Measurements from ENCODE around the gene NBPF12.
"Not testable (repeated sequence)": the region's sequence is repeated elsewhere in the genome, so short reads cannot be mapped to it uniquely, and the experiment has no call there.

NBPF12 gene

DNA sequence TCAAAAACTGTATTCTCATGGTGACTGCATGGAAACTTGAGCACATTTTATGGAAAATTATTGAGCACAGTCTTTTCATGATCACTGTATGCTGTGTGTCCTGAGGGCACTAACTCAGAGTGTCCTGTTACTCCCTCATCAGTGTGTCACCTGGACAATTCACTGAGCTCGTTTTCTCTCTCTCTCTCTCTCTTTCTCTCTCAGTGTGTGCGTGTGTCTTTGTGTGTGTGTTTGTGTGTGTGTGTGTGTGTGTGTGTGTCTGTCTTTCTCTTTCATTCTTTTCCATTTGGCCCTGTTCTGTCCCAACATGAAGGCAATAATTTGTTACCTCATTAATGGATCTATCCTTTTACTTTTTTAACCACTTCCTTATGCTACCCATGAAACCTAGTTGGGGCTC lies 49.4 kb downstream of the NBPF12 start:
- DNase-seq: not testable (repeated sequence)

DNA sequence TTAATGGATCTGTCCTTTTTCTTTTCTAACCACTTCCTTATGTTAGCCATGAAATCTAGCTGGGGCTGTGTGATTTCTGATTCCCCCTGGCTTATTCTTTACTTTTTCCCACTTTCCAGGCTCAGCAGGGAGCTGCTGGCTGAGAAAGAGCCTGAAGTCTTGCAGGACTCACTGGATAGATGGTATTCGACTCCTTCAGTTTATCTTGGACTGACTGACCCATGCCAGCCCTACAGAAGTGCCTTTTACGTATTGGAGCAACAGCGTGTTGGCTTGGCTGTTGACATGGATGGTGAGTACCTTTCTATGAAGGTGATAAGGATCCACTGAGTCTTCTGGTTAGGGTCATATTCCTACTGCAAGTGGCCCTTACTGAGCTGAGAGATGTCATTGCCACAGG lies 51.3 kb downstream of the NBPF12 start:
- DNase-seq: not testable (repeated sequence)

DNA sequence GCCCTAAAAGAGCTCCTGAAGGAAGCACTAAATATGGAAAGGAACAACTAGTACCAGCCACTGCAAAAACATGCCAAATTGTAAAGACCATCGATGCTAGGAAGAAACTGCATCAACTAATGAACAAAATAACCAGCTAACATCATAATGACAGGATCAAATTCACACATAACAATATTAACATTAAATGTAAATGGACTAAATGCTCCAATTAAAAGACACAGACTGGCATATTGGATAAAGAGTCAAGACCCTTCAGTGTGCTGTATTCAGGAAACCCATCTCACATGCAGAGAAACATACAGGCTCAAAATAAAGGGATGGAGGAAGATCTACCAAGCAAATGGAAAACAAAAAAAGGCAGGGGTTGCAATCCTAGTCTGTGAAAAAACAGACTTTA lies 70.4 kb downstream of the NBPF12 start:
- DNase-seq: not testable (repeated sequence)

DNA sequence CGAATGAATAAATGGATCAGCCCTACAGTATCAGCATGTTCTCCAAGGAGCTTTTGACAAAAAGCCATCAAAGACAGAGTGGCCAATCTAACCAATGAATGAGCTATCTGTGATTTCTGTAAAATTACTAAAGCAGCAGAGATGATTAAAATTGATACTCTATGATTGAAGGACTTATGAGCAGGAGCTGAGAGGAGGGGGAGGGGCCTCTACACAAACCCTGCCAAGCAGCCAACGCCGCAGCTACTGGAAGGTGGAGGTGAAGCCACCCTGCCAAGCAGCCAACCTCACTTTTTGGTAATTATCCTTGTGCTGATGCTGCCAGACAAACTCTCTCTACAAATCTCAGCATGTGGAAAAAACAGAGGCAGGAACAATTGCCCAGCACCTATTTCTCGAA lies 88.9 kb downstream of the NBPF12 start:
- not testable (repeated sequence) for DNase-seq

DNA sequence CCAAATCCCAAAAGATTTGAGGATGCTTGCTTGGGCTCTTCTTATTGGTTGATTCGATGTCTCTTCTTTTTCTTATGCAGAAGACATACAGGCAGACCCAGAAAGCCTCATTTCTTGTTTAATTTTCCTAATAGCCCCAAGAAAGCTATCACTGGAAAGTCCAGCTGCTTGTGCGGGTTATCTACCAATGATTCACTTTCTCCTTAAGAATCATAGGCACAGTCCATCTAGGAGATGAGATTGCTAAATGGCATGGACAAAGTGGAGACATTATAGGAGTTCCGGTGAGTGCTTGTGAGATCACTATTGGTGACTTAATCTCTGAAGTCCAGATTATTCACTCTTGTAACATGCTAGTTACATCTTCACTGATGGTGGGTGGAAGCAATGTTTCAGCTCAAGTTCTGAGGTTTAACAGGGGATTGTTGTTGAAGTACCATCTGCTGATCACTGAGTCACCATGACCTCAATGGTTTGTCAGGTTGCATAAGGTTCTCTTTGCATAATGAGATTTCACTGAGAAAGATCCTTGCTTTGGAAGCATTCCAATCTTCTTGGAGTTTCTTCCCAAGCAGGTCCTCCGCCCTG lies 92.0 kb downstream of the NBPF12 start:
- not testable (repeated sequence) for DNase-seq

DNA sequence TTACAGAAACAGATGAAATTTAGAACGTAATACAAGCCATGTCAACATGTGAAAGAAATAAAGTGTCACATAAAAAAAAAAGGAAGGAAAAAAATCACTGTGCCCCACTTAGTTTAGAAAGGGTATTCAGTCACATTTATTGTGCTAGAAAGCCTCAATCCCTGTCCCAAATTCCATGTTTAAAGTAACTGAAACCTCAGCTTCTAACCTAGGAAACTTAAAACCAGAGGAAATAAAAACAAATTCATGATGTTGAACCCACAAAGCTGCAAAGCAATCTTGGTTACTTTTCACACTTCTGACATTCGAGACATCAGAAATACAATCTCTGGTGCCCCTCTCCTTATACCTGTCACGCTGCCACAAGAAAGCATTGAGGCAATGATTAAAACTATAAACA lies 101.8 kb downstream of the NBPF12 start:
- DNase-seq: no peak

DNA sequence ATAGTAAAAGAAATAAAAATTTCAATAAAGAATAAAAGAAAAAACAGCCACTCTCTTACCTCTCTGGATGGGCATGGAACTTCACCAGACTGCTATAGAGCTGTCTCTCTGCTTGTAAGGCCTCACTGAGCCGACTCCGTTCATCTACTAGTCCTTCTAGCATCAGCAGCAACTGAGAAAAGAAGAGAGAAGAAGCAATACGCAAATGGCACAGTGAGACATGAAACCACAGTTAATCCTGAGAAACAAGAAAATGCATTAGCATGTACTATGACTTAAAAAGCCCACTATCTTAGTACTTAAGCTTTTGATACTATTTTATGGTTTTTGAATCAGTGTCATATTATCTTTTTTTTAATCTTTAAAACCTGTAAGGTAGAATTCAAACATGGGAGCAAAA lies 104.8 kb downstream of the NBPF12 start:
- DNase-seq: not testable (repeated sequence)

DNA sequence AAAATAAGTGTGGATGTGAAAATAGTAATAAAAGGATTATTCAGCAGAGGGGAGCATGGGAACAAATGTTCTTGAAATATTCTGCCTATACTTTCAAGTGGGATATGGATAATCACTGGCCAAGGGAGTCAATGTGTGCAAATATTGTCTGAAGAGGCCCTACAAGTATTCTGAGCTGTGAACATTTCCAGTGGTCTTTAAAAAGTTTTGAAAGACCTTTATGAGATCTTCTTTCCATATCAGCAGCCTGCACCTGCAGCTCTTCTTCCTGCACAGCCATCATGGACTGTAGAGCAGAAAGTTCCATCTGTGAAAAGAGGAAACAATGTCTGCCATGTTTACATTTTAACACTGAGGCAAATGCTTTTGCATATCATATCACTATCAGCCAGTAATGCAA lies 106.4 kb downstream of the NBPF12 start:
- not testable (repeated sequence) for DNase-seq
